SKM-1 (cell line): ENCODE data around the gene AP2A2.

Experiments used
- DNase-seq: peaks from one replicate; lab custom pipeline; 2025; ENCODE audit not compliant: unreplicated experiment; lab: John Stamatoyannopoulos, UW

AP2A2 gene

DNA sequence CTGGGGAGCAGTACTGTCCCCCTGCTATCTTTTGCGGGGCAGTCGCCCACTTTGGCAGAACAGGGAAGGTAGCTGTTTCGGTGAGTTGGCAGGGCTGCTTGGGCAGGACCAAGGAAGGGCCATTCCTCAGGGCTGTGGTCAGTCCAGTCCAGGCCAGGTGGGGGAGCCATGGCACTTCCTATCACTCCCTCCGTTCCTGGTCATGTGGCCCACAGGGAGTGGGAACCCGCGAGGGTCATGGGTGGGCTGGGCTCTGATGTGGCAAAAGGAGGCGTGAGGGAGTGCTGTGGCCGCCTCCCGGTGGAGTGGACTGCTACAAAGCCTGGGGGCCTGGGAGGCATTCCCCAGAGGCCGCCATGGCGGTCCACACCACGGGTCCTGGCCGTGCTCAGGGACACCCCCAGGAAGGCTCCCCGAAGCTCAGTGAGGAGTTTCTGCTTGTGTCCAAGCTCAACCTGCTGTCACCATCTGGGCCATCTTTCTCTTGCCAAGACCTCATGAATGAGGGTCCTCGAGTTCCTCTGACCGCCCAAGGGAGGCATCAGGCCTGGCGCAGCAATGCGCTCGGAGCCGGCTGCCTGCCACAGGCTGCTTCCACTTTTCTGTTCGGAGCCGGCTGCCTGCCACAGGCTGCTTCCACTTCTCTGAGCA lies 27.0 kb upstream of the AP2A2 start:
- DNase-seq = no peak

DNA sequence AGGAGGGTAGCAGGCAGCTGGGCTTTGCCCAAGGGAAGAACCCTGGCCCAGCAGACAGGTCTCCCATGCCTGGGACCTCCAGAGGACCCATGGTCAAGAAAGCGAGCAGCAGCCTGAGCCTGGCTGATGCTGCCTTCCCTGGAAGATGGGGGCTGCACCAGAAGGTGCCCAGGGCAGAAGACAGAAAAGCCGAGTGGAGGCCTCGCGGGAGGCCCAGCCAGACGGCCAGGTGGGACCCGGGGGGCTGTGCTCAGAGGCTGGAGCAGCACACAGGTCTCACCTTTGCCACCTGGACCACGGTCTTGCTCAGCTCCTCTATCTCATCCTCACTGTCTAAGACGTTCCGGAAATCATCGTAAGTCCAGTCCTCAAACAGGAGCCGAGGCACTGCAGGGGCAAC lies 25.9 kb upstream of the AP2A2 start:
- DNase-seq = no peak

DNA sequence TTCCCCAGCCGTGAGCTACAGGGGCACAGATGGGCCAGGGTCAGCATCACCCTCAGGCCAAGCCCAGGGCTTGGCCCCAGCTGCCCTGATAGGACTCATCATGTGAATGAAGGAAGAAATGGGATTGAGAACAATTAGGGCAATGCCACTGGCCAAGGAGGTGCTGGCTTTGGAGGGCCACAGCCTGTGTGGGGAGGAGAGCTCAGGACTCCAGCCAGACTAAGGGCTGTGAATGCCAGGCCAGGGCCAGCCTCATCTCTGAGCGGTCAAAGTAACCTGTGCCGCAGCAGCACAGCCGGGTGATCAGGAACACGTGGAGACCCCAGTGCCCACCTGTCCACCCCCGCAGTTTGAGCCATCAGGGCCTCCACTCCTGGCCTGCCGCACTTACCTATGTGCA lies 25.1 kb upstream of the AP2A2 start:
- DNase-seq = no peak

DNA sequence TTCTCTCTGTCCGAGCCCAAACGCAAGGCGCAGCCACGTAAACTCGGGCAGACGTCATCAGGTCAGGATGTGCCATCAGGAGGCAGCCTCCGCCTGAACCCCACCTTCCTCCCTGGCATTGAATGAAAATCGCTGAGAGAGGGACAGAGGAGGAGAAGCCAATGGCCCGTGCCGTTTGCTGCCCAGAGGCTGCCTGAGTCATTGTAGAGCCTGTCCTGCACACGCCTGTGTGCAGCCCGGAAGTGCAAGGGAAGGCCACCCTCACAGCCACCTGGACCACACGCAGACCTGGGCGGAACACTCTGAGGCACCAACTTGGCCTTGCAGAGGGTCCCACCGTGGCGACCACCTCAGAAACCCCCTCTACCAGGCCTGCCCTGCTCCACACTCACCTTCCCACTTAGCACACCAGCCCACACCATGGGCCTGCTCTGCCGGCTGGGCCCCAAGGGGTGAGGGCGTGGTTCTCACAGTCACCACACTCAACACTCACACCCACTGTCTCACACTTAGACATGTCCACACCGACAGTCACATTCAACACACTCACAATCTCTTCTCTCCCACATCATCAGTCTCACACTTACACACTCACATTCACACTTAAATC lies 24.1 kb upstream of the AP2A2 start:
- no peak for DNase-seq

DNA sequence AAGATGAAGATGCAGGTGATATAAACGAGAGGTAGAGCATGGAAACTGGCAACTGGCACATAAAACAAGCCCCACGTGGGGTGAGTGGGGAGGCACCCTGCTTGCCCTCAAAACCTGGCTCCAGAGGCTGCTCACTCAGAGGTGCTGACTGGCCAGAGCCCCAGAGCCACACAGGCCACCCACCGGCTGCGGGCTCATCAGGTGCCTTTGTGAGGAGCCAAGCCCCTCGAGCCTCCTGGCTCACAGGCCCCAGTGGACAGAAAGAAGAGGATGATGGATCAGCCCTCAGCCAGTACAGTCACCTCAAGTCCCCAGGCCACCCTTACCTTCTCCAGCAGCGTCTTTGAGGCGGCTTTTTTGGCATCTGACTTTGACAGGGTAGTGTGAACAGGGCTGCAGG lies 21.3 kb upstream of the AP2A2 start:
- no peak for DNase-seq

DNA sequence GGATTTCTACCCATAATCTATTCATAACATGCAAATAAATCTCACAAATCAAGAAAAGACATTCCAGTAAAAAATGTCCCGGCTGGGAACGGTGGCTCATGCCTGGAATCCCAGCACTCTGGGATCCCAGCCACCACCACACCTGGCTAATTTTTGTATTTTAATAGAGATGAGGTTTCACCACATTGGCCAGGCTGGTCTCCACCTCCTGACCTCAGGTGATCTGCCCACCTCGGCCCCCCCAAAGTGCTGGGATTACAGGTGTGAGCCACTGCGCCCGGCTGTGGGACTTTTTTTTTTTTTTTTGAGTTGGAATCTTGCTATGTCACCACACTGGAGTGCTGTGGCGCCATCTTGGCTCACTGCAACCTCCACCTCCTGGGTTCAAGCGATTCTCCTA lies 19.7 kb upstream of the AP2A2 start:
- no peak for DNase-seq

DNA sequence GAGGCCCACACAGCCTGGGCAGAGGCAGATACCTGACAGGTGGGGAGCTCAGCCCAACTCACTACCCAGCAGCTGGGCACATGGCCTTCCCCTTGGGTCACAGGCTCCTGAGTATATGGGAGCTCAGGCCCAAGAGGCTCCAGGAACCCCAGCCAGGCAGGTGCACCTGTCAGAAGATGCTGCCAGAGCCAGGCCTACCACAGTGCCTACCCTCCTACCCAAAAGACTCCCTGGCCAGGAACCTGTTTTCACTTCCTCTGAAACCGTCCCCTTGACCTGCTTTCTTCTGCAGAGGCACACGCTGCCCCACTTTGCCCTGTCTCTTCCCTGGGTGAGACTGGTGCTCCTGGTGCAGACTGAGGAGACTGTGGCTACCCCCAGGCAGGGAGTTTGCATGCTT lies 18.0 kb upstream of the AP2A2 start:
- DNase-seq = no peak

DNA sequence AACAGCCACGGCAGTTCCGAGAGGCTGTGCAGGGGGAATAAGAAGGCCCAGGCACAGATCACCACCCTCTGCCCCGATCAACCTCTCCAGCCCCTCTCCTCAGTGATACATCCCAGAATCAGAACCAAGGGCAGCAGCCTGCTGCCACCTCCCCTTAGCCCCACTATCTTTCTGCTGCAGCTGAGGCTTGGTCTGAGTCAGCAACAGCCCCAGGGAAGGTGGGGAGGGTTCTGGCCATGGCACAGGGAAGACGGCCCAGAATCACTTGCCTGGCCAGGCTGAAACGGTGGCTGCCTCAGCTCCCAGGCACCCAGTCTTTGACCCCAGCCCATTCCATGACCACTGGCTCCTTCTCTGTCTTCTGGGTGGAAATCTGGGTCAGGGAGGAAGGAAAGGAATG lies 17.4 kb upstream of the AP2A2 start:
- no peak for DNase-seq

DNA sequence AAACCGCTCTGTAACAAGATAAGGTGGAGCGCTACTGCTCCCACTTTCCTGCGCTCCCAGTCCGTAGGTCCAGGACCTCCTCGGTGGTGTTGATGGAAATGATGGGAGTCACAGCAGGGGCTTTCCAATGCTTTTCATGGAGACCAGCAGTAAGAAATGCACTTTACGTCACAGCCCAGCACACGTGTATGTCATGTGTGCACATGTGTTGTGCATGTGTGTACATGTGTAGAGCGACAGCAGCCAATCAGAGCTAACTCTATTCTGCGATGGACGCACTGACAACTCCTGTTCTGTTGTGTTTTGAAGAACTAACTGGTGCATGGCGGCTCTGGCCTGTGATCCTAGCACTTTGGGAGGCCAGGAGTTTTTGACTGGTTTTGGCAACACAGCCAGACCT lies 16.3 kb upstream of the AP2A2 start:
- no peak for DNase-seq

DNA sequence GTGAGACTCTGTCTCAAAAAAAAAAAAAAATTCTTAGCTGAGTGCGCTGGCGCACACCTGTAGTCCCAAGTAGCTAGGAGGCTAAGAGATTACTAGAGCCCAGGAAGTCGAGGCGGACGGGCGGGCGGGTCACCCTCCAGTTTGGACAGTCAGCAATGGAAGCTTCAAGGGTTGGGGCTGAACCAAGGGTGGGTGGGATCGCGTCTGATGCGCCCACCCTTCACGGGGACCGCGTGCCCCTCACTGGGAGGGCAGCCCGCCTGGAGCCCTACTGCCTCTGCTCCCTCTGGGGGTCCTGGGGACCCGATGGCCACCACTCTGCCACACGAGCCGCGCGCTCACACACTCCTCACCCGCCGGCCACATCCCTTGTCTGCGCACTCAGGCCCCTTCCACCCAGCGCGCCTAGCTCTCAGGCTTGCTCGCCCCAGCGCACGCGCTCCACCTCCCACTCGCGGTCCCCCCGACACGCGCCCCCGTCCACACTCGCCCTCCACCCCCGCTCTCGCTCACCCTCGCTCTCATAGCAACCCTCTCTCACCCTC lies 15.6 kb upstream of the AP2A2 start:
- DNase-seq = peak; percentile 26

DNA sequence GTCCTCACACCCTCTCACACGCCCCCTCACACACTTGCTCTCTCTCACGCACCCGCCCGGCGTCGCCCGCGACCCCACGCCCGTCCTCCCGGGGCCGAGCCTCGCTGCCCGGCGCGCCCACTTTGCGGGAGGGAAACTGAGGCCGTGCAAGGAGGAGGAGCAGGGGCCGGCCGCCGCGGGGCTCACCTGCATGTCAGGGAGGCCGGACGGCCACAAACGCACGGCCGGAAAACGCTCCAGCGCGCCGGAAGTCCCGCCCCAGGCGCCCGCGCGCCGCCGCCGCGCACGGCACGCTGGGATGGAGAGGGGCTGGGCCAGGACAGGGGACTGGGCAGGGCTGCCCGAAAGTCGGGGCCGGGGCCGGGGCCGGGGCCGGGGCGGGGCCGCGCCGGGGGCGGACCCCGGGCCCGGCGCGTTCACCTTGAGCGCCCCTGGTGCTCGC lies 15.1 kb upstream of the AP2A2 start, which contains the start of gene CHID1:
TSS of gene CHID1 (minus strand) at position 222 of the 442 bp plus-strand sequence. CDS start 5,994 bp downstream, outside the sequence.
- DNase-seq = peak; percentile 30

DNA sequence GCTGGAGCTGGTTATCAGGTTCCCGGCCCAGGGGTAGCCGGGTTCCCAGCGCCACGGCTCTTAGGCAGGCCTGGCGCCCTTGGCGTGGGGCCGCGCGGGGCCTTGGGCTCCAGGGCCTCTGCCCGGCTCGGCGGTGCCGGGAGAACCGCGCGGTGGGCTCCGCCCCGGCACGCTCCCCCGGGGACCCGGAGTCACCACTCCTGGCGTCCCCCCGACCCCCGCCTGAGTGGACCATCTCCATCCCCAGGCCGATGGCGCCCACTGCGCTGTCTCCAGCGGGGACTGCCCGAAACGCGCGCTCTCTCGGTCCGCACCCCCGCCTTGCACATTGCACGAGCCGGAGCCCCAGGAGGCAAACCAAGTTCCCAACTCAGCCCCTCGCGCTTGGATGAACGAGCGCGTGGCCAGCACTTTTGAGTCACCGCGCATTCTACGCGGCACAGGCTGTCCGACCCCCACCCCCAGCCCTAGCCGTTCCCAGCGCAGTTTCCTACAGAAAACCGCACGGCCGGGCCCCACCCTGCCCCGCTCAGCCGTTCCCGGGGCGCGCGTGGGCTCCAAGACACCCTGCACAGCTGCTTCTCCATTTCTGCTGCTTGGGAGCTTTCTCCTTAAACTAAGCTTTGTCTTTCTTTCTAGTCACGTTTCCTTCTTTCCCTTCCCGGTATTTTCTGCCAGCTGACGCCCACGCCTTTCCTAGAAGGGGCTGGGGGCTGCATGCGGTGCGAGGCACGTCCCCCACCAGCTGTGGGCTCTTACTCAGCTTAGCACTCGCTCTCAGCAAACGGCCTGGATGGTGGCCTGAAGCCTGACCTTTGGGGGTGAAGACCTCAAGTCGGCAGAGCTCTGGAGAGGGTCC lies 14.4 kb upstream of the AP2A2 start:
- DNase-seq = no peak

DNA sequence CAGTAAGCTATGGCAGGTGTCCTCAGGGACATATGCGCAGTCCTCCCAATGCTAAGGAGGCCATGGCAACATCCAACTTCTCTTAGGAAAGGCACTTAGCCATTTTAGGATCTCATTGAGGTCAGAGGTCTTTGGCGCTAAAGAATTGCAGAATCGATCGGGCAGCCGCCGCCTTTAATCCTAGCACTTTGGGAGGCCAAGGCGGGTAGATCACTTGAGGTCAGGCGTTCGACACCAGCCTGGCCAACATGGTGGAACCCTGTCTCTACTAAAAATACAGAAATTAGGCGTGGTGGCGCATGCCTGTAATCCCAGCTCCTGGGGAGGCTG lies 13.8 kb upstream of the AP2A2 start:
- no peak for DNase-seq

DNA sequence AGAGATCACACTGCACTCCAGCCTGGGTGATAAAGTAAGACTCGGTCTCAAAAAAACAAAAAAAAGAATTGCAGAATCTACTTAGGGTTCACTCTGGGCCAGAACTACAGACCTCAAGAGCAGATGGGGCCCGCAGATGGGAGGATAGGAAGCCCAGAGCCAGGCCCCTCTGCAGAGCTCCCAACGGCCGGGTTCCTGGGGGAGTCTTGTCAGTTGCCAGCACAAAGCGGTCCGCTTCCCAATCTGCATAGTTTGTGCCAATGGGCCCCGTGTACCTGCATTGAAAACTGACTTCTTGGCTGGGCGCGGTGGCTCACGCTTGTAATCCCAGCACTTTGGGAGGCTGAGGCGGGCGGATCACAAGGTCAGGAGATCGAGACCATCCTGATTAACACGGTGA lies 13.4 kb upstream of the AP2A2 start:
- no peak for DNase-seq

DNA sequence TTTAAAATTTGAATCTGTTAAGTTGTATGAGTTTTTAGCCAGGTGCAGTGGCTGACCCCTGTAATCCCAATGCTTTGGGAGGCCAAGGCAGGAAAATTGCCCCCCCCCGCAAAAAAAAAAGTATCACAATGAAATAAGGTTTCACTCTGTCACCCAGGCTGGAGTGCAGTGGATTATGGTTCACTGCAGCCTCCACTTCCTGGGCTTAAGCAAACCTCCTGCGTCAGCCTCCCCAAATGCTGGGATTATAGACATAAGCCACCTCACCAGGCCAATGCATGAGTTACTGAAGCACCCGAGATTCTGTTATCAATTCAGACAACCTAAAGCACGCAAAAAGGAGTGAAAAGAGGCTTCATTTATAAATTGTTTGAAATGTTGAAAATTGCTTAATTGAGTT lies 12.6 kb upstream of the AP2A2 start:
- no peak for DNase-seq

DNA sequence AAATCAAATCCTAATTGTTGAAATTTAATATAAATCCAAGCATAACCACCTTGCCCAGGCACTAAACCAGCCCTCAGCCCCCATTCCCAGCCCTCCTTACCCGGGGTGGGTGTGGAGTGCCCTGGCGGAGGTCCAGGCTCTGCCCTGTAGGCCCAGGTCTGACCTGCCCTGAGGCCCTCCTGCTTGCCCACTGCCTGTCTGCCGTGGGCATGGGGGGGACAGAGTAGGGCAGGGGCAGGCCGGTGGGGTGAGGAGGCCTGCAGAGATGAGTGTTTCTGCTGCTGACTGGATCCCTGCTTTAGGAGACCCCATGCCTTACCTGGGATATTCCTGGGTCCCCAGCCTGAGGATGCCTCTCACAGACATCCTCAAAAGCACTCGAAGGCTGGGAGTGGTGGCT lies 11.5 kb upstream of the AP2A2 start:
- DNase-seq = no peak

DNA sequence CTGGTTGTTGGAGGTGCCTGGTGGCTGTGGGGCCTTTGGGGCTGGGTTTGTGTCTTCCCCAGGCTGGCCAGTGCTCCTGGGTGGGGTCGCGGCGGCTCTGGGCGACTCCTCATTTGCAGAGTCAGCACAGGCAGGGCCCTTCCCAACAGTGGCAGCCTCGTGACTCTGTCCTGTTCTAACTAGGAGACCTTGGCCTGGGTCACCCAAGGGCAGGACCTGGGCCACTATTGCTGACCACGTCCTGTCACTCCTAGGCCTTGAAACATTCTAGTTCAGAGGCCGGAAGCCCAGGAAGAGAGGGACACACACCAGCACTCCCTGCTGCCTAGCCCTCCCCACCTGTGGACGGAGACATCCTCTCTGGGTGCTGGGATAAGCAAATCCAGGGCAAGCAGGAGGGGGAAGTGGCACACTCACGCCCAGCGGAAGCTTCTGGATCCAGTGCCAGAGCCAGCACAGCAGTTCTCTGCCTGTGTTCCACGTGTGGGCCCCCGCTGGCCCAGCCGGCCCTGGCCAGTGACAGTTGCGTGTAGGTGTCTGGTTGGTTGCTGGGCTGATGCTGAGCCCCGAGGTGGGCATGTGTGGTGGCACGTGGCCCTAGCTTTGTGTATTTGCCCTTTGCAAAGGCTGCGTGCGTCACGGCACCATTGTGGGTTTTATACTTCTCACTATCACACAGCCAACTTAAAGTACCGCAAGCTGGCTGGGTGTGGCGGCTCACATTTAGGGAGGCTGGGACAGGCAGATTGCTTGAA lies 10.7 kb upstream of the AP2A2 start:
- DNase-seq = no peak

DNA sequence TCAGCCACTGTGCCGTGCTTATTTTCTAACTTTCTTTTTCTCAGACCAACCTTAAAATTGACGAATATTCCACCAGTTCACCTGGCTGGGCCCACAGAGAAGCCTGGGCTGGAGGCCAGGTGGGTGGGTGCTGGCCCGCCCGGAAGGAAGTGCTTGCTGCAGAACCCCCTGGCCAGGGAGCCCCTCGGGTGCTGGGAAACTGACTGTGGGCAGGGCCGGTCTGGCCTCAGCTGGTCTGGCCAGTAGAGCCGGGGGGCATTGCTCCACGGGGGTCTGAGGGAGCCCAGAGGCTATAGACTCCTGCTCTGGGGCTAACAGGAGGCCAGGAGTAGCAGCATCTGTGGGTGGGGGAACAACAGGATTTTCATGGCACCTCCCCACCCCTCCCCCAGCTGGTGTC lies 8.2 kb upstream of the AP2A2 start:
- no peak for DNase-seq

DNA sequence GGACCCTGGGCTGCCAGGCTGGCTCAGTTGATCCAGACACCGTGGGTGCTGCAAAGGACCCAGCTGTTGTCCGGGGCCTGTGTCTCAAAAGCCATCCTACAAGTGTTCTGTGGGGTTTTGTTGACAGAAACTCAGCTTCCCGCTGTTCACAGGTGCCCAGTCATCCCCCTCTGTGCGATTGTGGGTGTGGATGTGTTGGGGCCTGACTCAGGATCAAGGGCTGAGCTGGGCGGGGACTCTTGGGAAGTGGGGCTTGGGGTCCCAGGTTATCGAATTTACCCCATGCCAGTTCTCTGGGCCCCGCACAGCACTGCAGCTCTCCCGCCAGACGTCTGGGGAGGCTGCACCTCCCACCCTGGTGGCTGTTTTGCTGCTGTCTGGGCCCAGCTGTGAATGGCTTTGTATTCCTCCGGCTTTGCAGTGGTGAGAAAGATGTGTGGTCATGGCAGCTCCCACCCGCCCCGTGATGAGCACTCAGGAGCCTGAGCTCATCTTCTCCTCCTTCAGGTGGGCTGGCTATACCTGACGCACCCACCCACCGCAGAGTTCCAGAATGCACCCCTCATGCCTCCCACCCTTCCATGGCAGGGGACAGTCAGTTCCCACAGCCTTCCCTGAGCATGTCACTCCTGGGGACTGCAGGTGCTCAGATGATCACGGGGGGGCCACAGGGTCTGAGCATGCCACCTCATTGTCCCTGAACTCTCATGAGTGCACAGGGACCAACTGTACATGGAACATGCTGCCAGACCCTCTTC lies 3.6 kb upstream of the AP2A2 start:
- DNase-seq = no peak

DNA sequence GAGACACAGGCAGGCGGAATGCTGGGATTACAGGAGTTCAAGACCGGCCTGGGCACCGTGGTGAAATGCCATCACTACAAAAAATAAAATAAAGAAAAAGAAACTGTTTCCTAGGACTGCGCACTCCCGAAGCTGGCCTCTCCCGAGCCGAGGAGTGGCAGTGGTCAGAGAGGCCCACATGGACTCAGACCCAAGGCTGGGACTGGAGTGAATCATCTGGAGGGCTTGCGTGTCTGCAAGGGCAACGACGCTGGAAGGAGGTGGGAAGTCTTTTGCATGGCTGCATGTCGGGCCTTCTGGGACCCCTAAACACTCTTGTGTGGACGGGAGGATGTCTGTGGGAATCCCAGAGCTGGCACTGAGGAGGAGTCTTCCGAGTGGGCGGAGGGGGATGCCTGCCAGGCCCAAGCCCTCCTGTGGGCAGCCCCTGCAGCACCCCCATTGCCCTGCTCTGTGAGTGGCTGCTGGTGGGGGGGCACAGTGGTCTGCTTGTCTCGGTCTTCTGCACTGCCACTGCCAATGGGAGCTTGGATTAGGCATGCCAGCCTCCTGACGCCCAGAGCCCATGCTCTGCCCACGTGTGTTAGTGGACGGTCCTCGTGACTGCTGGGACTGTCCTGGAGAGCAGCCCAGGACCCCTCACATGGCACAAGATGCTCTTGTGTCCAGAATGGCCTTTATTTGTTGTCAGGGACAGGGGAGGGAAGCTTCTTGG lies 1.8 kb upstream of the AP2A2 start:
- DNase-seq = no peak
